Esophagus mucosa (tissue), 1 donor: ENCODE data around the gene AR. TPM values are rescaled to one million over a fixed set of nuclear protein-coding genes. Genes with fewer than 3 reads are reported as not detected.

ENCODE experiments used
- ATAC-seq: fragments of 200-7000 bp; cut with Tn5 transposase; one replicate; pipeline ENCODE4 v1.9.1; 2020
- total RNA-seq: library from RNA; stranded (reverse); gene quantifications from one replicate; pipeline ENCODE4 v1.2.4, GENCODE V29; 2023
- donor health status: DM: yes; HTN: yes; CAD: no.

The AR gene
- total RNA-seq, 1 donor from 2014 or later, result 0.48 TPM

DNA sequence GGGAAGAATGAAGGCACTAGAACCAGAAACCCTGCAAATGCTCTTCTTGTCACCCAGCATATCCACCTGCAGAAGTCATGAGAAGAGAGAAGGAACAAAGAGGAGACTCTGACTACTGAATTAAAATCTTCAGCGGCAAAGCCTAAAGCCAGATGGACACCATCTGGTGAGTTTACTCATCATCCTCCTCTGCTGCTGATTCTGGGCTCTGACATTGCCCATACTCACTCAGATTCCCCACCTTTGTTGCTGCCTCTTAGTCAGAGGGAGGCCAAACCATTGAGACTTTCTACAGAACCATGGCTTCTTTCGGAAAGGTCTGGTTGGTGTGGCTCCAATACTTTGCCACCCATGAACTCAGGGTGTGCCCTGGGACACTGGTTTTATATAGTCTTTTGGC lies 181.7 kb downstream of the AR start:
- ATAC-seq, result no peak

DNA sequence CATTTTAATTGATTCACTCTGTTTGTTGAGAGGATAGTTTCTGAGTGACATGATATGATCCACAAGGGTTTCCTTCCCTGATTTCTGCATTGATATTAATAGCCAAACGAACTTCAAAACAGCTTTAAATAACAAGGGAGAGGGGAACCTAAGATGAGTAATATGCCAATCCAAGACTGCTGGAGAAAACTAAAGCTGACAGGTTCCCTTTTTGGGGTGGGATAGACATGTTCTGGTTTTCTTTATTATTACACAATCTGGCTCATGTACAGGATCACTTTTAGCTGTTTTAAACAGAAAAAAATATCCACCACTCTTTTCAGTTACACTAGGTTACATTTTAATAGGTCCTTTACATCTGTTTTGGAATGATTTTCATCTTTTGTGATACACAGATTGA lies 182.2 kb downstream of the AR start:
- ATAC-seq, result no peak

DNA sequence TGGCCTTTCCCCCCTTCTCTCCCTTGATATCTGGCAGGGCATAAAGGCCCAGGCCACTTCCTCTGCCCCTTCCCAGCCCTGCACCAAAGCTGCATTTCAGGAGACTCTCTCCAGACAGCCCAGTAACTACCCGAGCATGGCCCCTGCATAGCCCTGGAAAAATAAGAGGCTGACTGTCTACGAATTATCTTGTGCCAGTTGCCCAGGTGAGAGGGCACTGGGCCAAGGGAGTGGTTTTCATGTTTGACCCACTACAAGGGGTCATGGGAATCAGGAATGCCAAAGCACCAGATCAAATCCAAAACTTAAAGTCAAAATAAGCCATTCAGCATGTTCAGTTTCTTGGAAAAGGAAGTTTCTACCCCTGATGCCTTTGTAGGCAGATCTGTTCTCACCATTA lies 183.8 kb downstream of the AR start:
- no peak for ATAC-seq

DNA sequence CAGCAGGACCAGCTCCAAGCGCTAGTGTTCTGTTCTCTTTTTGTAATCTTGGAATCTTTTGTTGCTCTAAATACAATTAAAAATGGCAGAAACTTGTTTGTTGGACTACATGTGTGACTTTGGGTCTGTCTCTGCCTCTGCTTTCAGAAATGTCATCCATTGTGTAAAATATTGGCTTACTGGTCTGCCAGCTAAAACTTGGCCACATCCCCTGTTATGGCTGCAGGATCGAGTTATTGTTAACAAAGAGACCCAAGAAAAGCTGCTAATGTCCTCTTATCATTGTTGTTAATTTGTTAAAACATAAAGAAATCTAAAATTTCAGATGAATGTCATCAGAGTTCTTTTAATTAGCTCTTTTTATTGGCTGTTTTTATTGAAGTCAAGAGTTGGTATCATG lies 186.5 kb downstream of the AR start:
- ATAC-seq, result no peak

DNA sequence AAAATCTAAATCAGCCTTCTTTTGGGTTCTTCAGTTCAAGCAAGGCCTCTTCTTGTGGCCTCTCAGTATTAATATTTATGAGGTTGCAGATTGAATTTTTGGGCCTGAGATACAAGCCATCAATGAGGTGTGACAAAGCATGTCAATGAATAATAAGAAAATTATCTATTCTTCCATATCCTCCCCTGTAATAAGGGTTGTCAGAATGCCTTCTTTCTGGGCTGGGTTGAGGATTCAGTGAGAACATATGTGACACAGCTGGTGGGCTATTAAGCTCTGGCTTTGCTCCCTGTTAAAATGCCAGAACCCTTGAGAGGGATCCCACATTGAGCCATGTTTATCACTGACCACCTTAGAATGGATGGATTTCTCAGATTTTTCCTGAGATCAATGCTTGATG lies 187.2 kb downstream of the AR start:
- no peak for ATAC-seq

DNA sequence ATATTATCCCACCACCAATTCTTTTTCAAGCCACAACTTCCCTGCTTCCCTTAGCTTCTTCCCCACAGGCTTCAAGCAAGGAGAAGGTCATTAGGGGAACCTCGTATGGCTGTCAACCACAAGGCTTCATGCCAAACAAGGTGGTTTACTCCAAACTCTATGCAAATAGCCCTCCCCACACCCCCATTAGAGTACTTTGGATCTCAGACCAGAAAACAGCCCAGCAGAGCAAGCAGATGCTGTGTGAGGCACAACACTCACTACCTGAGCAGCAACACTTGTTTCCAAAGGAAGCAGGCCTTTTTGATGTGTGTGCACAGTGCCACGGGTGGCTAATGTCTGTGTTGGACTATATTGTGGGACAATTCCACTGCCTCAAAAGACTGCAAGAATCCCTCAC lies 189.0 kb downstream of the AR start:
- ATAC-seq, result no peak

DNA sequence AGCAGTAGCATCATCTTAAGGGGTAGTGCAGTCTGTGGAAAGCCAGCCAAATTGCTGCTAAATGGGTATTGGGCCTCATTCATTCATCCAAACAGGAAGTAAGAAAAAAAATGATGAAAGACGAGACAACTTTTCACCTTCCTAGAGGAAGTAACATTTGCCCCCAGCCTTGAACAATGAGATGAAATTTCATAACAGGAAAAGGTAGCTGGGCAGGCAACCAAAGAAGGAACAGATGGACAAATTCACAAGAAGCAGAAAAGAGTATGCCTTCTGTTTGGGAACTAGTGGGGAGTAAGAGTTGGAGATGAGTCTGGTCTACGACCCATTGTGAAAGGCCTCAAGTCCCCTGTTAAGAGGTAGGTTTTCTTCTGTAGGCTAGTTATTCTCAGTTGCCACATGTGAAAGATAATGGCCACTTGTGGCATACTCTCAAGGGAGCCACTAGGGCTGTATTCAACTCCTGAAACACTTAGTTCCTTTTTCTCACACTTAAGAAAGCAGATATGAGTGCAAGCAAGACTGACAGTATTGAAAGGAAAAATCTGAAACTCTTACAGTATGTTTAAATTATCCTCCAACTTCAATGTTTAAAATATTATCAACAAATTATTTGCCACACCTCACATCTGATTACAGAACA lies 190.4 kb downstream of the AR start:
- no peak for ATAC-seq

DNA sequence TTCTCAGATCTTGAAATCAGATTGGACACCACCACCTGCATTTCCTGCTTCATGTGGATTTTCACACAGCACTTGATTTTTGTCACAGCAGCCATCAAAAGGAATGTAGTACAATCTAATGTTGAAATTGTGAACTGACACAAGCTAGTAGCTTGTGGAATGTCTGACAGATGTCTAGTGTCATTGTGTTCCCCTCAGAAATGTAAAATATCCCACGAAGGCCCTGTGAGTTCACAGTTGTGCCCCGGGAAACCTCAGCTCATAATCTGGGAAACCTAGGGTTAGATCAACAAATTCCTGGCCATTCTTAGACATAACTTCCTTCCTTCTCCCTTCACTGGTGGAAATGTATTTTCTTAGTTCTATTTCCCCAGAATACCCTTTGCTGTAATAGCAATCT lies 205.7 kb downstream of the AR start:
- ATAC-seq, result no peak

DNA sequence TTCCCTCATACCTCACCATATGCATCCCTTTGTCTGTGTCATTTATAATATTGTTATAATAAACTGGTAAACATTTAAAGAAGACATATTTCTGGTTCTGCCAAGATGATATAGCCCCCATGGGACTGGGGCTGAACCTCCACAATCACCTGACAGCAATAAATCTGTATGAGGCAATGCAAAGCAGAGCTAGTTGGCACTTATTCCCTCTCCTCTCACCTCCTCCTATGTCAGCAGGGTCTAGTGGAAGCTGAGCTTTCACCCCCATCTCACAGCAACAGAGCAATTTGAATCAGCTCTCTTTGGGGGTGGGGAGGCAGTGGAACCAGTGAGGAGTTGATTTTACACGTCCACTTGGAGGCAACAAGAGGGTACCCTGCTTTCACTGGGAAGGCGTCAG lies 206.9 kb downstream of the AR start:
- ATAC-seq, result no peak

DNA sequence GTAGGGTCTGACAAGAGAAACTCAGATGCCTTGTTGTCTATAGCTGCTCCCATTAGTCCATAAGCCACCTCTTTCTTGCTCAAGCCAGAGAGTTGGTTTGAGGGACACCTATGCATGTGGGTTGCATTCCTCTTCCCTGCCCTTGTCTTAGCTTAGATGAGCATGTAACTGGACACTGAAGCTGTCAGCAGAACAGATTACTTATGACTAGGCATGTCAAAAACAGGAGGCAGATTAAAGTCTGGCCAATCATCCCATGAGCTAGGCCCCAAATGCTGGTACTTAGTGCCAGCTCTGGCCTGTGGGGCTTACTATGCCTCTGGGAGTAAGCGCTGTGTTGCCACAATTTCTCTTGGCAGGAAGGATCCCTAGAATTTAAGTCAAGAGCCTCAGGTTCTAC lies 215.2 kb downstream of the AR start:
- ATAC-seq, result no peak

DNA sequence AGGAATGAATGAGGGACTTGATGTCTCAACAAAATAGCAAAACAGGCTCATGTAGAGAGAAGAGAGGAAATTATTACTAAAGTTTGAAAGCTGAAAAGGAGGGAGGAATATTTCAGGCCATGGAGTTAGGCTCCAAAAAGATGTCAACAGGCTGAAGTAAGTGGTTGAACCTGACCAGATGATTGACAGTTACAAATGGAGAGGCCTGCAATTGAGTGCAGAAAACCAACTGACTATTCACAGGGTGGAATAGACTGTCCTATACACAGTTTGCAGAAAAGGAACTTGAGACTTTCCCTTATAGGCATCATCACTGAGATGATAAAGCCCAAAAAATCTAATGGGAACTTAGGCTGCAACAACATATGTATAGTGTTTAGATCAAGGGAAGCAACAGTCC lies 233.3 kb downstream of the AR start:
- no peak for ATAC-seq

DNA sequence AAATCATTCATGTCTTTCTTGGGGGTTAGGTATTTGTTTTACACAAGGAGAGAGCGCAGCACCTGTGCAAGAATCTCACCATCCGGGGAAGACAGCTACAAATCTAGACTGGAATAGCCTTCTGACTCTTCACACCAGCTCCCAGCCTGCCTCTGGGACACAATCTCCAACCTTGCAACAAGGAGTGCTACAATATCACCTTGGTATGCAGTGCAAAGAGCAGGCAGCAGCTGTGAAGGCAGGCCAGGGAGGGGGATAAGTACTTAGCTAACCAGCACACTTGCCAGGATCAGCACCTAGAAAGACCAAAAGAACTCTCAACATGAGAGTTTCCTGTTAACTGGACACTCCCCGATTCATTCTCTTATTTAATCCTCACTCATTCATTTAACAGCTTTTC lies 235.3 kb downstream of the AR start:
- ATAC-seq, result no peak
